ENCODE measurements around the gene HPCAL1. TPM values are rescaled to one million over a fixed set of nuclear protein-coding genes. Genes with fewer than 3 reads are reported as not detected.

Gene HPCAL1
- total RNA-seq, 1 donor from 2014 or later: 17.3 TPM

DNA sequence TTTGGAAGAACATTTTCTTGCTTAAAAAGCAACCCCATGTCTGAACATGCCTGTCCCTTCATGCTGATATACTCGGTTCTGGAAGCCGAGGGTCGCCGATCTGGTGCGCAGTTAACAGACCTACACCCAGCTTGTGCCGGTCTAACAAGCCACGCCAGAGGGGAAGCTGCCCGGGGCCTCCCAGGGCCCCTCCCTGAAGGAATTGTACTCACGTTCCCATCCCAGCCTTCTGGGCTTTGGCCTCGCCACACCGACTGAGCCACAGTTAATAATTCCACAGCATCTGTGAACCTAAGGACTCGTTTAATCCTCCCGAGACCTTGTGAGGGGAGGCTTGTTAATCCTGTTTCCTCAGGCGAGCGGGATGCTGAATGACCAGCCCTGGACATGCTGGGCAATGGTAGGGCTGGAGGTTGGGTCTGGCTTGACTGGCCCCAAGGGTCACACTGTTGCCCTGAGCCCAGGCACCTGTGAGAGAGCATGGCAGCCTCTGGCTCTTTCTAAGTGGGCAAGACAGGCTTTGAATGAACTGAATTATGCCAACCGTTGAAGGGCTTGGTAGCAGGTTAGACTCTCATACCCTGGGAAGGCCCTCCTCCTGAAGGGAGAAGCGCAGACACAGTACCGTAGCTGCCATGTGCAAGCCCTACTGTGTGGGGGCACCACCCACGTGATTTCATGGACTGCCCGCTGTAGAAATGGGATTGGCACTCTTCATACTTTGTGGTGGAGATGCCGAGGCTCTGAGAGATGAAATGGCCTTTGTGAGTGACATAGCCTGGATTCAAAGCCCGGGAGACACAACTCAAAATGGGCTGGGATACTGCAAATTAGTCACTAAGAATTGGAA lies 173.3 kb downstream of the HPCAL1 start:
- H3K27me3 Mint-ChIP-seq (ENCODE audit: low read depth): no peaks in the 10 kb centered on the region
- H3K27ac Mint-ChIP-seq (ENCODE audit: unreplicated experiment): no peak overlapping the region
- no peaks in the 10 kb centered on the region for H3K36me3 Mint-ChIP-seq (ENCODE audit: low read depth)
- TF ChIP-seq, protein P1, sequence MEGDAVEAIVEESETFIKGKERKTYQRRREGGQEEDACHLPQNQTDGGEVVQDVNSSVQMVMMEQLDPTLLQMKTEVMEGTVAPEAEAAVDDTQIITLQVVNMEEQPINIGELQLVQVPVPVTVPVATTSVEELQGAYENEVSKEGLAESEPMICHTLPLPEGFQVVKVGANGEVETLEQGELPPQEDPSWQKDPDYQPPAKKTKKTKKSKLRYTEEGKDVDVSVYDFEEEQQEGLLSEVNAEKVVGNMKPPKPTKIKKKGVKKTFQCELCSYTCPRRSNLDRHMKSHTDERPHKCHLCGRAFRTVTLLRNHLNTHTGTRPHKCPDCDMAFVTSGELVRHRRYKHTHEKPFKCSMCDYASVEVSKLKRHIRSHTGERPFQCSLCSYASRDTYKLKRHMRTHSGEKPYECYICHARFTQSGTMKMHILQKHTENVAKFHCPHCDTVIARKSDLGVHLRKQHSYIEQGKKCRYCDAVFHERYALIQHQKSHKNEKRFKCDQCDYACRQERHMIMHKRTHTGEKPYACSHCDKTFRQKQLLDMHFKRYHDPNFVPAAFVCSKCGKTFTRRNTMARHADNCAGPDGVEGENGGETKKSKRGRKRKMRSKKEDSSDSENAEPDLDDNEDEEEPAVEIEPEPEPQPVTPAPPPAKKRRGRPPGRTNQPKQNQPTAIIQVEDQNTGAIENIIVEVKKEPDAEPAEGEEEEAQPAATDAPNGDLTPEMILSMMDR (conservative IDR thresholded peaks at IDR 0.05): no peak
- H3K9me3 Mint-ChIP-seq: no peaks in the 10 kb centered on the region
- no peak for DNase-seq (ENCODE audit: low read depth, low spot score)
- peaks cover 21% of the 10 kb centered on the region for H3K4me1 Mint-ChIP-seq
- H3K4me3 Mint-ChIP-seq: no peak overlapping the region

- H3K36me3 Mint-ChIP-seq (ENCODE audit: low read depth): no peaks in the 10 kb centered on the region
- H3K4me1 Mint-ChIP-seq: peaks cover 21% of the 10 kb centered on the region
- H3K27me3 Mint-ChIP-seq (ENCODE audit: low read depth): peaks cover 5% of the 10 kb centered on the region
Measured at GRCh38 chr2:10476723-10477442, 174.2 kb downstream of the HPCAL1 start.

More at GRCh38 chr2:10476723-10477442, 174.2 kb downstream of the HPCAL1 start:
- DNase-seq (ENCODE audit: low read depth, low spot score): no peak
- no peak overlapping the region for H3K4me3 Mint-ChIP-seq
- TF ChIP-seq, protein P1 (conservative IDR thresholded peaks at IDR 0.05): no peak
- no peak overlapping the region for H3K27ac Mint-ChIP-seq (ENCODE audit: unreplicated experiment)
- no peaks in the 10 kb centered on the region for H3K9me3 Mint-ChIP-seq

Other genes with a start within 250 kb of the HPCAL1 start
- gene CYS1, start 222.5 kb upstream of the HPCAL1 start, total RNA-seq: not detected in 2 replicates
- gene RRM2, start 180.2 kb upstream of the HPCAL1 start, total RNA-seq: 203 and 210 TPM in 2 replicates
- gene ODC1, start 145.4 kb downstream of the HPCAL1 start, total RNA-seq: 279 and 290 TPM in 2 replicates

Data from neural crest cell (in vitro differentiated cells).